ENCODE results near the gene CECR2.

The CECR2 gene

GRCh38 chr22:17603668-17604067 lies 234.4 kb downstream of the CECR2 start:
- peaks cover 21 to 32% of the 10 kb centered on the region in 2 donors for H3K36me3 Mint-ChIP-seq
- H3K4me3 Mint-ChIP-seq: no peak overlapping the region
- DNase-seq (no peak), ATAC-seq (replicated peaks) (no peak)
- H3K9me3 Mint-ChIP-seq: no peaks in the 10 kb centered on the region
- no peaks in the 10 kb centered on the region for H3K27me3 Mint-ChIP-seq
- no peaks in the 10 kb centered on the region for H3K4me1 Mint-ChIP-seq
- no peak overlapping the region for H3K27ac Mint-ChIP-seq

GRCh38 chr22:17606496-17606895 lies 237.2 kb downstream of the CECR2 start:
- Mint-ChIP-seq H3K4me1 (no peaks in the 10 kb centered on the region), H3K27me3 (no peaks in the 10 kb centered on the region), H3K36me3 (peaks cover 10 to 23% of the 10 kb centered on the region in 2 donors), H3K9me3 (no peaks in the 10 kb centered on the region), H3K27ac (no peak overlapping the region), H3K4me3 (no peak overlapping the region)
- no peak for ATAC-seq (replicated peaks)
- no peak for DNase-seq

Measured in stimulated activated naive B cell treated with anti-CD40 and anti-IgM and Interleukin-4, amounts not matched to agents 10 μg/mL and 1 μg/mL and 100 μg/mL, for 72 hours (primary cell).